HEK293T (cell line): ENCODE measurements around the gene SPEN.

Experiments used
- CTCF ChIA-PET: fragments of 350-600 bp; formaldehyde crosslinking; extraction: SDS; loops from one replicate; lab custom pipeline; 2021; ENCODE audit warnings: antibody characterized with exemption, inconsistent platforms; lab: Yijun Ruan, JAX
- POLR2A ChIA-PET: fragments of 350-600 bp; formaldehyde crosslinking; extraction: SDS; loops from one replicate; lab custom pipeline; 2020; ENCODE audit warnings: antibody characterized with exemption, inconsistent platforms; lab: Yijun Ruan, JAX
- DNase-seq: peaks from one replicate; pipeline ENCODE4 v3.0.0; 2012; ENCODE audit warnings: mixed read lengths; ENCODE audit errors: extremely low spot score
- ARNT ChIP-seq: fragments of 450-650 bp; IDR thresholded peaks from 2 replicates; pipeline ENCODE4 v1.6.1; 2017; ENCODE audit warnings: mild to moderate bottlenecking
- BHLHE40 ChIP-seq: fragments of 450-650 bp; IDR thresholded peaks from 2 replicates; pipeline ENCODE4 v1.6.1; 2016; ENCODE audit warnings: mild to moderate bottlenecking, moderate library complexity, borderline replicate concordance
- CTBP1 ChIP-seq: fragments of 450-650 bp; IDR thresholded peaks from 2 replicates; pipeline ENCODE4 v1.6.1; 2016; ENCODE audit warnings: borderline replicate concordance
- ELF4 ChIP-seq: fragments of 450-650 bp; IDR thresholded peaks from 2 replicates; pipeline ENCODE4 v1.6.1; 2017; ENCODE audit warnings: antibody characterized with exemption
- FOXA1 ChIP-seq: fragments of 450-650 bp; IDR thresholded peaks from 2 replicates; pipeline ENCODE4 v1.6.1; 2016; ENCODE audit warnings: mild to moderate bottlenecking
- FOXK2 ChIP-seq: fragments of 450-650 bp; IDR thresholded peaks from 2 replicates; pipeline ENCODE4 v1.6.1; 2016; ENCODE audit warnings: mild to moderate bottlenecking
- FOXM1 ChIP-seq: fragments of 450-650 bp; IDR thresholded peaks from 2 replicates; pipeline ENCODE4 v1.6.1; 2017; ENCODE audit warnings: mild to moderate bottlenecking, borderline replicate concordance
- HDGF ChIP-seq: fragments of 450-650 bp; IDR thresholded peaks from 2 replicates; pipeline ENCODE4 v1.6.1; 2017; ENCODE audit warnings: antibody characterized with exemption, borderline replicate concordance
- L3MBTL2 ChIP-seq: fragments of 450-650 bp; conservative IDR thresholded peaks from 2 replicates; pipeline ENCODE4 v1.6.1; 2016; ENCODE audit warnings: mild to moderate bottlenecking
- LEF1 ChIP-seq: fragments of 450-650 bp; IDR thresholded peaks from 2 replicates; pipeline ENCODE4 v1.6.1; 2017; ENCODE audit warnings: mild to moderate bottlenecking, borderline replicate concordance
- NFRKB ChIP-seq: fragments of 450-650 bp; IDR thresholded peaks from 2 replicates; pipeline ENCODE4 v1.6.1; 2016; ENCODE audit warnings: mild to moderate bottlenecking, moderate library complexity
- PKNOX1 ChIP-seq: fragments of 450-650 bp; IDR thresholded peaks from 2 replicates; pipeline ENCODE4 v1.6.1; 2016
- SP1 ChIP-seq: fragments of 450-650 bp; IDR thresholded peaks from 2 replicates; pipeline ENCODE4 v1.6.1; 2017
- SUZ12 ChIP-seq: fragments of 450-650 bp; IDR thresholded peaks from 2 replicates; pipeline ENCODE4 v1.6.1; 2016; ENCODE audit warnings: mild to moderate bottlenecking
- TARDBP ChIP-seq: fragments of 450-650 bp; IDR thresholded peaks from 2 replicates; pipeline ENCODE4 v1.6.1; 2016
- ZNF384 ChIP-seq: fragments of 450-650 bp; IDR thresholded peaks from 2 replicates; pipeline ENCODE4 v1.6.1; 2016

The SPEN gene

GRCh38 chr1:15953294-15953771 is 105.8 kb downstream of the SPEN start:
- no peak for DNase-seq
- no peak for TF ChIP-seq FOXM1
- no peak for TF ChIP-seq FOXA1
- no peak for TF ChIP-seq BHLHE40
- TF ChIP-seq ELF4 = no peak
- no peak for TF ChIP-seq CTBP1
- TF ChIP-seq ZNF384 = no peak
- TF ChIP-seq TARDBP = no peak
- no peak for TF ChIP-seq FOXK2
- TF ChIP-seq HDGF = no peak
- ChIA-PET POLR2A (no interaction called here), CTCF (no interaction called here)

- no peak for TF ChIP-seq BHLHE40
- TF ChIP-seq FOXK2 = no peak
- TF ChIP-seq CTBP1 = no peak
- TF ChIP-seq PKNOX1 = no peak
- TF ChIP-seq TARDBP = no peak
- TF ChIP-seq SUZ12 = no peak
- no peak for TF ChIP-seq LEF1
- no peak for TF ChIP-seq L3MBTL2
- no peak for TF ChIP-seq NFRKB
- TF ChIP-seq ELF4 = no peak
- TF ChIP-seq FOXM1 = no peak
- TF ChIP-seq HDGF = no peak
- TF ChIP-seq SP1 = no peak
- no peak for TF ChIP-seq ARNT
- POLR2A ChIA-PET = no interaction called here
- CTCF ChIA-PET = no interaction called here
- DNase-seq = no peak
Measured at GRCh38 chr1:15953791-15954241, 106.3 kb downstream of the SPEN start.

- POLR2A ChIA-PET = no interaction called here
- CTCF ChIA-PET = no interaction called here
- TF ChIP-seq ARNT (no peak), ELF4 (no peak), LEF1 (no peak), ZNF384 (no peak), PKNOX1 (no peak), SUZ12 (no peak)
- no peak for DNase-seq
Measured at GRCh38 chr1:15954316-15954715, 106.8 kb downstream of the SPEN start.

- CTCF ChIA-PET = no interaction called here
- TF ChIP-seq BHLHE40 (no peak), ARNT (no peak), HDGF (no peak), FOXA1 (no peak), FOXM1 (no peak), ELF4 (no peak), L3MBTL2 (no peak), FOXK2 (no peak), CTBP1 (no peak), LEF1 (no peak), TARDBP (no peak), PKNOX1 (no peak), NFRKB (no peak), ZNF384 (no peak), SUZ12 (no peak), SP1 (no peak)
- DNase-seq = no peak
- POLR2A ChIA-PET = interaction anchor here (1.0 kb wide), 1 partner anchor 20 kb away, joined by 4 read pairs; the partner anchor contains the start of gene ZBTB17
Measured at GRCh38 chr1:15955552-15955951, 108.0 kb downstream of the SPEN start.

GRCh38 chr1:15956150-15956549 is 108.6 kb downstream of the SPEN start:
- TF ChIP-seq FOXM1 = no peak
- no peak for TF ChIP-seq FOXK2
- TF ChIP-seq SP1 = no peak
- no peak for TF ChIP-seq CTBP1
- TF ChIP-seq PKNOX1 = no peak
- TF ChIP-seq ARNT = no peak
- no peak for TF ChIP-seq NFRKB
- ChIA-PET POLR2A (interaction anchor here (1.0 kb wide), 1 partner anchor 20 kb away, joined by 4 read pairs; the partner anchor contains the start of gene ZBTB17), CTCF (no interaction called here)
- DNase-seq = no peak
